IPS DF 19.7 (cell line): Measurements from ENCODE around the gene C11orf58.
A peak's percentile ranks its signal among the peaks of the same experiment; 100 is the strongest.

Source experiments
- DNase-seq: peaks from one replicate; pipeline ENCODE4 v3.0.0-alpha.2; 2013; ENCODE audit warnings: low read depth, low spot score

The C11orf58 gene

DNA sequence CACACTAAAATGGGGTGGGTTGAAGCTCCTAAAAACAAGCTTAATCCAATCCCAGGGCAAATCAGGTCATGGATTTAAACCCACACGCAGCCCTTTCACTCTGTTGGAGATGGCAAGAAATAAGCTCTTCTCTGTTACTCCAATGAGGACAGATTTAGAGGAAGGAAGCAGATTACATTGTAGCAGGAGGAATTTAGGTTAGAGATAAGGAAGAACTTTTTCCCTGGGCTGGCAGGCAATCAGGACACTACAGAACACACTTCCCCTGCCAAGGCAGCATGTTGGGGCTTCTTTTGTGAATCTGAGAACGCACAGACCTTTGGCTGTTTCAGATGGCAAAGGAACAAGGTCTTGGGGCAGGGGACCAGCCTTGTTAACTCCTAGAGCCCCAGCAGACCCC, 46.2 kb downstream of the C11orf58 start:
- no peak for DNase-seq

DNA sequence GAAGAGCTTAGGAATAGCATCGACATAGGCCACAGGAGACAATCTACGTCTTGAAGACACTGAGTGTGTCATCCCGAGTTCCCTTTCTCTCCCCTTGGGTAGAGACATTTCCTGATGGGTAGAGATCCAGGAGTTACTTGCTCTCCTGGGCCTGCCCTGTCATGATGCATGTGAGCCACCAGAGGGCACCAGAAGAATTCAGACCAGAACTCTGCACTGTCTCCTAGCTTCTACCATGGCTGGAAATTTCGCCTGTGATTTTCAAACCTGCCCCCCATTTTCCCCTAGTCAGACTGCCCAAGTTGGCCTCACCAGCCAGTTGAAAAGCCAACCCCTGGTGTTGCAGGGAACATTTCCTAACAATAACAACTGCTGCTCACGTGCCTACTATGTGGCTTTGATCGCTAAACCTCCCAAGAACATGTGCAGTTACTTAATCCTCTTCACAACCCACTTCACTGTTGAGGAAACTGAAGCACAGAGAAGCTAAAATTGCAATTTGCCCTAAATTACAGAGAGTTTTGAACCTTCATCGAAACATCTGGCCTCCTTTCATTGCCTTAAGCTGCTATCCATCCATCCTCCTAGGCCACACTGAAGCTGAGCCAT, 47.2 kb downstream of the C11orf58 start:
- peak; percentile 30 for DNase-seq

DNA sequence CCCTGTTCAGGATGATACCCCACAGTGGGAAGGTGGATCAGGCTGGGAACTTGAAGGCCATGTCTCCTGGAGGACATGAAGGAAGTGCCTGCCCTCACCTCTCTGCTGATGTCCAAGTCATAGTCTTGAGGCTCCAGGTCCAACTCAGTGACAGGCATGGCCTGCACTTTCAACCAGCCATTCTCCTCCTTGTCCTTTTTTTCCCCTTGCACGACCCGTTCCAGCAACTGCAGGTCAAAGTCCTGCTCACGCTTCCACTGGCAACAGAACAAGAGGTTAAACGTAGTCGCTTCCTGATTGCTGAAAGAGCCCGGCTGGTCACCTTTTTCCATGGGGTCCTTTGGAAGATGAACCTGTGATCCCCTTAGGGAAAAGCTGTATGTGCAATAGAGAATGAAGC, 47.7 kb downstream of the C11orf58 start:
- DNase-seq: no peak

DNA sequence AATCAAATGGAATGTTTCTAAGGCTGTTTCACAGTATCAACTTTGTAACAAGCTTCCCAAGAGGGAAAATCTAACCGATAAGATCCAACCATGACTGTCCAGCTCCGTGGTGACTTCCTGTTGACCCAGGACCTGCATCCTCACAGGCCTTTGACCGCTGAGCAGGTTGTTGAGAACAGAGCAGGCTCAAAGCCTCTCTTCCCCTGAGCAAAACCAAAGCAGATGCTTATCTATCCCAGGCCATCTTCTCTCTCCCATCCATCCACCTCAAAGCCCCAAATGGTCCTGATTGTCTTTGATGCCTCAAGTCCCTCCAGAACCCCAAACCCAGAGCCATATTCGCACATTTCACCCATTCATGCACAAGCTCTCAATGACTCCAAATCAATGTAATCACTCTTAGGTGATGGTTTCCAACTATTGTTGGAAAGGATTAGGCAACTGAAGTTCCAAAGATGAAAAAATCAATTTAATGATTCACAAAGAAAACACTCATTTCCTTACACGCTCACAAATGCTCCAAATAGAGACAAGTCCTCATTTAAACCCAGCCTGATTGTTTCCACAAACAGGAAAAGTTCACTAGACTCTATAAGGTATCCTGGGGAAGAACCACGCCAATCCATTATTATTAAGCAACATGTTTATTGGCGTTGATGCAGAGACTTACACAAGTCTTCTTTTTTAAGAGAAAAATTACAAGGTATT, 48.7 kb downstream of the C11orf58 start:
- DNase-seq: no peak

DNA sequence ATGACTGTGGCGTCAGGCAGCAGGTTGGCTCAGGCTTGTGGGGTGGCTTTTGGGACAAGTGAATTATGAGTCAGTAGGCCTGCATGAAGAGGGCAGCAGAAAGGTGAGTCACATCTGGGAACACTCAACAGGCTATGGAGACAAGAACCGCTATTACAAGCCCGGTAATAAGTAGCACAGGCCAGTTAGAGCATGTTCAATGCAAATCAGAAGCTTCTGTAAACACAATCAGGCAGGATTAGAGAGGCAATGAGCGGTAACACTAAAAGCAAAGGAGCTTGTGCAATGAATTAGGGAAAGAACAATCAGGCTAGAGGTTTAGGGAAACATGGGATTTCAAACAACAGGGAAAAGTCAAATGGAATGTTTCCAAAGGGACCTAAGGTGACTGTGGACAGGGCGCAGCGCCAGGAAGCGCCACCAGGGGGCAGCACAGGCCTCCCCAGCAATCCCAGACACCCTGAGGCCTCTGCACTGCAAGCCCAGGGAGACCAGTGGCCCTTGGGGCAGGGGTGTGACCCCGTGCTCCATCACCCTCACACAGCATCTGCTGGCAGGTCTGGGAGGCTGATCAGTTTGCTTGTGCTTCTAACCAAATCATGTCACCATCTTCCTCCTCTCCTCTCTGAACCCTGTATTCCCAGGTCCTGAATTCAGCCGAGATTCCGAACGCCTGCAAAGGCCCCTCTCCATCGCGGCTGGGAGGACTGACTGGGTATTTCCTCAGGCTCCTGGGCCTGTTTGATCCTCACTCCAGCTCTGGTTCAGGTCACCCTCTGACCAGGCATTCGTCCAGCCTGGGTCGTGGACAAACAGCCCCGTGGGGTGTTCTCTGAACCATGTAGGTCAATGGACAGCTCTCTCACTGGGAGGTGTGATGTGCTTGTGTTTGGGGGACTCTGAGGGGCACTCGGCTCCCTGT, 50.0 kb downstream of the C11orf58 start:
- no peak for DNase-seq

DNA sequence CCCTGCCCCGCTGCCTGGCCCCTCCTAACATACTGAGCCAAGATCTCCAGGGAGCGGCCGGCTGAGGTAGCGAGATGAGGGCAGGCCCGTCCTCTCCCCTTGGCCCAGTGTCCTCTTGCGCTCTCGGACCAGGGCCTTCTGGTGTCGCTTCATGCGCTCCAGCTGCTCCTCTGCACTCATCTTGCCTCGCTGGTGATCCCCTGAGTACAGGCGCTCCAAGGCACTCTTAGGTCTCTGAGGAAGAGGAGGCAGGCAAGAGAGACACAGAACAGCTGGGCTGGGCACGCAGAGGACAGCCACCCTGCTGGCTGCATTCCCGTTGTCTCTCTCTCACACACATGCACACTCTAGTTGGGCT, 50.6 kb downstream of the C11orf58 start:
- no peak for DNase-seq

DNA sequence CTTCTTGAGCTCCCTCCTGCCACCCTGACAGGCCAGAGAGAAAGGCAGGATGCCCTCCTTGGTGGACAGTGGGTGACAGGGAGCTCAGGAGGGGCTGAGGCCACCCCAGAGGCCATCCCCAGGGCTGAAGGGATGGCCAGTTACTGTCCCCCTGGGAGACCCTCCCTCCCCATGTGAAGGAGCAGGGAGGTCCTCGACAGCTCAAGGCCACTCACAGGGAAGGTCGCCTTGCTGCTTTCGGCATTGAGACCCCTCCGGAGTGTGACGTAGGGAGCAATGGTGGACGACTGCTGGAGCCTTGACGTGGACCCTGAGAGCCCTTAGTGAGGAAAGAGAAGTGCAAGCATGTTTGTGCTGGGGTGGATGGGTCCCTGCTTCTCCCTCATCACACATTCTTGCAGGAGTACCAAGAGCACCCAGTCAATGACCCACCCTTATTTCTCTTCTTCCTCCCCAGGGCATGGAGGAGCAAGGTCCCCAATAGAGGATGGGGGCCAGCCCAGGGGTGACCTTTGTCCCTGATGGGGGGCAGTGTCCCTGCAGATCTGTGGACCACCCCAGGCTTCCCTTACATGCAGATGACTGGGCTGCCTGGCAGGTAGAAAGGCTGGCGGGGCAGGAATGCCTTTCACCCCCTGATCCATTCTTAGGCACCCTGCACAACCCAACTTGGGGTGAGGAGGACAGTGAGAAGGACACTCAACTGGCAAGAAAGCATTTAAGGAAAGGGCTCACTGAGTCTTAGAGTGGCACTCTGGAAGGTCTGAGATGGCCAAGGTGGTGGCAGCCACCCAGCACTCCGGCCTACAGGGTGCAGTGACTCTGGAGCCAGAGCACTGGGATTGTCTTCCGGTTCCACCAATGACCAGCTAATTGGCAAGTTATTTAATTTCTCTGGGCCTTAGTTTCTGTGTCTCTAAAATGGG, 51.4 kb downstream of the C11orf58 start:
- DNase-seq: no peak

DNA sequence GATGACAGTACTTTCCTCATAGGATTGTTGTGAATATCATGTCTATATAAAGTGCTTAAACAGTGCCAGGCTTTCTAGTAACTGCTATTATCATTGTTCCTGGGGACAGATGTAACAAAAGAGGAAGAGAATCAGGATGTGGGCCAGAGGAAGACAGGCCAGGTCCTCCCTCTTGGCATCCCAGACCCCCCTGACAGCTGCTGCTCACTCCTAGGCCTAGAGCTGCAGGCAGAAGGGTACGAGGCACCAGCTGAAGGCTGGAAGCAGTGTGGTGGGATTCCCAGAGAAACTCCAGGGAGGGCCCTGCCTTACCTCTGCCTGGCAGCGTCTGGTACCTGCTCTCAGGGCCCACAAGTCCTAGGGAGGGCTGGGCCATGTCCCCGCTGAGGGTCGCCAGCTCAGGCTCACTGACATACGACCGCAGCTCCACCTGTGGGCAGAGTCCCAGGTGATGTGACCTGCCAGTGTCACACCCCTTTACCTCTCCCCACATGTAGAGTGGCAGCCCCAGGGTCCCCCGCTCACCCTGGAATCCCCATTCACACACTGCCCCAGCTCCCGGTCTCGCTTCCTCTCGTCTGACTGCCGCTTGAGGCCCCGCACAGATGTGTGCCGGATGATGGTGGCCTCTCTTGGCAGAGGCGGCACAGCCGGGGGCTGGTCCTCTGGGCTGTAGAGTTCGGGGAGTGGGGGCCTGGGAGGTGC, 52.2 kb downstream of the C11orf58 start:
- no peak for DNase-seq

DNA sequence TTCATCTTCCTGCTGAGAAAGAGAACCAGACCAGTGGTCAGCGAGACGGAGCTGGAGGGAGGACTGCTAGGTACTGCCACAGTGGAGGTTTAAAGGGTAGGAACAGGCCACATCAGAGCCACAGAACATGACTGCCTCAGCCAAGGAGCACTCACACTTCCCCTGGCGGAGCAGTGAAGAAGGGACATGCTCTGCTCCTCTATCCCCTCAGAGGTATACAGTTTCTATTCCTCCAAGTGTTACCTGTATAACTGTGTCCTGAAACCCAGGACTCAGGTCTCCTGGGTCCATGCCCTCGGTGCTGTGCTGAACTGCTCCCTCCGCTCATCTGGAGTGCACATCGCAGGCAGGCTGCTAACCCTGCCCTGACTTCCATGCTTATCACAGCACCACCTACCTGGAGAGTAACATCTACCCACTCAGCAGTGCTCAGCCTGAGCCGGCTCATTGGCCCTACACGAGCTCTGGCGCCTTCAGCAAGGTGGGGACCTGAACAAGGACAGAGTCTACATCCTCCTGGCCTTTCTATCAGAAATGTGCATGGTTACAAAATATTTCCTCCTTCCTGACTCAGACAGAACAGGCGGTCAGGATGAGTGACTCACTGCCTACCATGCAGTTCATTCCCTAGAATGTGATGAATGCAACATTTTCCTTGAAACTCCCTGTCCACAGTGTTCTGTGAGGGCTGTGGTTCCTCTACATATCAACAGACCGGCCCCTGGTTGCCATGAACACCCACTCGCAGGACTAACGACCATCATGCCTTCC, 52.9 kb downstream of the C11orf58 start:
- DNase-seq: no peak

DNA sequence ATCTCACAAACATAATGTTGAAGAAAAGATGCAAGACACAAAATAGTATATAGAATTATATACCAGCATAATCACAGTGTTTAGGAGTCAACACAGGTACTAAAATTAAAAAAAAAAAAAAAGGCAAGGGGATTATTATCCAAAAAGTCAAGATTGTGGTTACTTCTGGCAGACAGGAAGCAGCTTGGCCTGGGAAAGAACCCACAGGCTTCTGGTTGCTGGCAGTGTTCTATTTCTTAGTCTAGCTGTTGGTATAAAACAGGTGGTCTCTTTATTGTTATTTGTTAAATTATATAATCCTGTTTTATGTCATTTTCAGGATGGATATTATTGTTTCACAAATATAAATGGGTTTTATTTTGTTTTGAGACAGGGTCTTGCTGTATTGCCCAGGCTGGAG, 54.0 kb downstream of the C11orf58 start:
- no peak for DNase-seq

DNA sequence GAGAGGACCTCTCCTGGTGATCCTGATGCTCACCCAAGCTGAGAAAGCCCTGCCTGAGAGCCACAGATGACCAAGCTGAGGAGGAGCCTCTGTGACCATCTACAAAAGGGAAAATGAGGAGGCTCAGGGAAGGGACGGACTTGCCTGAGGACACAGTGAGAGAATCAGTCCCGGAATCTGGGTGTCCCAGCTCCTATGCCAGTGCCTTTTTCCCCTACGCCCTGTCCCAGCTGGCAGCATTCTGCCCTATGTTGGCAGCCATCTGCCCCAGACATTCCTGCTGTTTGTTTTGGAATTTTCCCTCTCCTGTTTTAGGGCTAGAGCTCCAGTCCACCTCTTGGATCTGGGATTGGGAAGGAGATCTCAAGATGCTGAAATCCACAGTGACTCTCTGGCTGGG, 54.6 kb downstream of the C11orf58 start:
- no peak for DNase-seq

DNA sequence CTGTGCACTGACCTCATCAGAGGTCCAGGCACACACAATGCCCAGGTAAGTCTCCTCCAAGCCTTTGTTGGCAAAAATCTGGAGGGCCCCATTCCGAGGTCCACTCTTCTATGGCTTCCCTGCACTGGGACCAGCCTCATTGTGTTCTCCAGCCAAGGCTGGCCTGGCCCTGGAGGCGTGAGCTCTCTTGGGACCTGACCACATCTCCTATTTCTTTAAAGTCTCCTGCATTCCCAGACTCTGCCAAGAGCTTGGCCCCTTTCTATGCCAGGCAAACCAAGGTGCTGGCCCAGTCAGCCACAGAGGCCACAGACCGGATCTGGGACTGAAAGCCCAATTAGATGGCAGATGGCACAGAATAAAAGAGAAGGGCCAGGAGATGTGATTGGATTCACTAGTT, 55.1 kb downstream of the C11orf58 start:
- DNase-seq: no peak

DNA sequence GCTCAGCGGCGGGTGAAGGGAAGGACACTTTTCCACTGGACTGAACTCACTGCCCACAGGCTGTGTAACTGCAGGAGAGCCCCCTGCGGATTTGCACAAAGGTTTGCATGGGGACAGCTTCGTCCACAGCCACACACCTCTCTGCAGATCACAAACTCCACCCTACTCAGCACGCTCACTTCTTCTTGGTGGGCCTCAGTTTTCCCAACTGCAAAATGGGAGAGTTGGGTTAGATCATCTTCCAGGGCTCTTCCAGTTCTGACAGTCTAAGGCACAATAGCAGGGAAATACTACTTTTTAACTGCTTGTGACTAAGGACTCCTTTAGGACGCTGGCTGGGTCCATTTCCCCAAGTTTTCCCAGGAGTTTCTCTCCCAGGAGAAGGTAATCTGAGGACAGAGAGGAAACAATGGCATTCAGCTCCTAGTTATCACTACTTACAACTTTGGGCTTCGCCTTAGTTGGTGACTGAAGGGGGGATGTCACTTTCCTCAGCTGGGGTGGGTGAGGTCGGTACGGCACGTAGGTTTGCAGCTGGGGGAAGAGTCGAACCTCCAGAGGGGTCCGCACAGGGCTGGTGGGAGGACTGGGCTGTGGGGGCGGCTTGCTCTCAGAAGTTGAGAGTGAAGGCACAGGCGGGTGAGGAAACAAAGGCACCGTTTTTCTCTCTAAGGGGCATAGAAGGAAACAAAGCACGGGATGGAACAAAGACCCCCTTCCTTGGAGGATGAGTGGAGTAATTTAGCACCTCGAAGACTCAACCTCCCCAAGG, 55.8 kb downstream of the C11orf58 start:
- no peak for DNase-seq

DNA sequence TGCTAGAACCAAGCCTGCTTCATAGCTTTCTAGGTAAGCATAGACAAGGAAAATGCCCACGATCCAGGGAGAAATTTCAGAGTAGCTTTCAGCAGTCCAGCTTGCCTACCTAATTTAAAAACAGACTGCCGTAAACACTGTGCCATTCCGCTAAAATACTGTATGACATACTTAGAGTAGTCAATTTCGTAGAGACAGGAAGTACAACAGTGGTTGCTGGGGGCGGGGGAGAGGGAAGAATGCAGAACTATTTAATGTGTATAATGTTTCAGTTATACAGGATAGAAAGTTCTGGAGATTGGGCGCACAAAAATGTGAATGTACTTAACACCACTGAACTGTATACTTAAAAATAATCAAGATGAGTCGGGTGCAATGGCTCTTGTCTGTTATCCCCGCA, 56.7 kb downstream of the C11orf58 start:
- DNase-seq: no peak

DNA sequence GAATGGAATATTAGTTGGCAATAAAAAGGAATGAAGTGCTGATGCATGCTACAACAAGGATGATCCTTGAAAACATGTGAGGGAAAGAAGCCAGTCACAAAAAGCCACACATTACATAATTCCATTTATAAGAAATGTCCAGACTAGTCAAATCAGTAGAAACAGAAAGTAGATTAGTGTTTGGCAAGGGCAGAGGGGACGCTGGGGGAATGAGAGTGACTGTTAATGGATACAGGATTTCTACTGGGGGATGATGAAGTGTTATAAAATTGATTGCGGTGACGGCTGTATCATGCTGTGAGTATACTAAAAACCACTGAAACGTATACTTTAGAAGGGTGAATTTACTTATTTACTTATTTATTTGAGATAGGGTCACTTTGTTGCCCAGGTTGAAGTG, 57.9 kb downstream of the C11orf58 start:
- no peak for DNase-seq

DNA sequence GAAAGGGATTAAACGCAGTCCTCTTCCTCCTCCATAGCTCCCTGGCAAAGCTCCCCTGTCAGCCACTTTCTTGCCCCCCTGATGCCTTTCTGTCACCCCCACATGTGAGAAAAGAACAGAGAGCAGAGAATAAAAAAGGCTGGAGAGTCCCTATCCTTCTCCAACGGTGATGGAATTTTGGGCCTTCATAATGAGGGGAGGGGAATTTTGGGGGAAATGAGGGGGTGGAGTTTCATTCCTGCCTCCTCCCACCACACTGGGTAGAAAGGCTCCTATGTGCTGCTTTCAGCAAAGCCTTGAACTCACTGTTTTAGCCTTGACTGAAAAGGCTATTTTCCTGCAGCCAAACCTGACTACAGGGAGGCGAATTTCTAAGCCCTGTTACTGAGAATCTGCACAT, 59.3 kb downstream of the C11orf58 start:
- no peak for DNase-seq

DNA sequence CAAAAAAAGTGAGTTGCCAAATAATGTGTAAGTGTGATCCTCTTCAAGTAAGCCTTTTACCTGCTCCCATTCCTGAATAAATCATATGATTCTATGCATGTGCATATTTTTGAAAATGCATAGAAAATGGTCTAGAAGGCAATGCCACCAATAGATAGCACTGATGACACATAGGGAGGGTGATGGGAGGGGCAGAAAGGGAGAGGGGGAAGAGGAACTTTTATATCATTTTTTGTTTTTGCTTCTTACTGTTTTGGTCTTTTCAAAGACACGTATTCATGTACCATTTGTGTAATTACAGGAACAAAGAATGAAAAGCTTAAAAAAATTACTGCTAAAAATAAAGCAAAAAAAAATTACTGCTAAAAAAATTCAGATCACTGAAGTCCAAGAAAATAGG, 60.8 kb downstream of the C11orf58 start:
- DNase-seq: no peak

DNA sequence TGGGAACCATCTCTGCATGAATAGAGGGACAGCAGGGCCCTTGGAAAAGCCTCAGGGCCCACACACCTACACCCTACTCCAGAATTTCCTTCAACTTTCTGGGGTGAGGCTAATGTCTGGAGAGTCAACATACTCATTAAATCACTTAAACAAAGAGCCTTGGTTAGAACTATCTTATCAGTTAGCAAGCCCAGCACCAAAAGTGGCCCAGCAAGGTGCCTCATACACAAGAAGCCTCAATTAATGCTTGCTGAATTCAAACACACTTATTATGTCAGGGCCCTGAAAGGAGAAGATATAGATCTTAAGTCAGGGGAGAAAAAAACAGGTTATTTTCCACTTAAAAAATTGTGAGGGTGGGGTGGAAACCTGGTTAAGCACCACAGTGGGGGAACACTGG, 61.4 kb downstream of the C11orf58 start:
- DNase-seq: no peak

DNA sequence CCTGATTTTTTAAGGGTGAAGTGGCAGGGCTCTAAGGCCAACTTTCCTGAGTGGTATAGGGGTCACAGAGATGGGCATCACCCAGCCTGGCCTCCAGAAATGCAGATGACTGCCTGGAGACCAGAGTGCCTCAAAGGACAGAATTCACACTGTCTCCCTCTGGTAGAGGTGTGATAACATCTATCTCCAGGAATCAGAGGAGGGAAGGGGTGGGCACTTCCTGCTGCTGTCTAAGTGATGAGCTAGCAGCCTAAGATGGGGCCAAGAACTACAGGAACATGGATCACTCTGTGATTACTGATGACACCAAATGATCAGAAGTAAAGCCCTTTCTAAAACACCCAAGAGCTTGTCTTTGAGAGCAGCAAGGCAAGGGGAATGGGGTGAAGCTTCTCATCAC, 61.9 kb downstream of the C11orf58 start:
- no peak for DNase-seq
